ENCODE results near the gene PCDHGA11. TPM values are rescaled to one million over a fixed set of nuclear protein-coding genes. Genes with fewer than 3 reads are reported as not detected.

PCDHGA11 gene
- total RNA-seq, 1 experiment from 2014 or later = not detected

- no peaks in the 10 kb centered on the region for H3K36me3 ChIP-seq
- H3K4me3 ChIP-seq = no peak overlapping the region
- no peaks in the 10 kb centered on the region for H3K27me3 ChIP-seq
- no peak for DNase-seq
- H3K9me3 ChIP-seq = peaks cover 2% of the 10 kb centered on the region; the same call in 1 of the 2 replicates
These were observed 44.5 kb downstream of the PCDHGA11 start for GRCh38 chr5:141465351-141465750.

Other genes starting within 250 kb of the PCDHGA11 start
- 0.46 TPM in 1 of 2 replicates, not detected in the other for gene PCDHB7, start 248.4 kb upstream of the PCDHGA11 start, total RNA-seq (2014; rRNA removed; shearing (Covaris generic); ENCODE audit: low replicate concordance)
- not detected in 2 replicates for gene PCDHB8, start 243.3 kb upstream of the PCDHGA11 start, total RNA-seq (2014; rRNA removed; shearing (Covaris generic); ENCODE audit: low replicate concordance)
- 0.10 and 1.2 TPM in 2 replicates for gene PCDHB16, start 238.7 kb upstream of the PCDHGA11 start, total RNA-seq (2014; rRNA removed; shearing (Covaris generic); ENCODE audit: low replicate concordance)
- gene PCDHB9, start 233.9 kb upstream of the PCDHGA11 start, total RNA-seq (2014; rRNA removed; shearing (Covaris generic); ENCODE audit: low replicate concordance) = 1.9 TPM in 1 of 2 replicates, not detected in the other
- gene PCDHB10, start 228.7 kb upstream of the PCDHGA11 start, total RNA-seq (2014; rRNA removed; shearing (Covaris generic); ENCODE audit: low replicate concordance) = 0.10 TPM in 1 of 2 replicates, not detected in the other
- gene PCDHB11, start 221.4 kb upstream of the PCDHGA11 start, total RNA-seq (2014; rRNA removed; shearing (Covaris generic); ENCODE audit: low replicate concordance) = 1.0 TPM in 1 of 2 replicates, not detected in the other
- 0.16 TPM in 1 of 2 replicates, not detected in the other for gene PCDHB12, start 212.3 kb upstream of the PCDHGA11 start, total RNA-seq (2014; rRNA removed; shearing (Covaris generic); ENCODE audit: low replicate concordance)
- gene PCDHB13, start 207.1 kb upstream of the PCDHGA11 start, total RNA-seq (2014; rRNA removed; shearing (Covaris generic); ENCODE audit: low replicate concordance) = 0.40 TPM in 1 of 2 replicates, not detected in the other
- 0.74 and 3.8 TPM in 2 replicates for gene PCDHB14, start 197.7 kb upstream of the PCDHGA11 start, total RNA-seq (2014; rRNA removed; shearing (Covaris generic); ENCODE audit: low replicate concordance)
- 0.07 and 2.0 TPM in 2 replicates for gene PCDHB15, start 175.7 kb upstream of the PCDHGA11 start, total RNA-seq (2014; rRNA removed; shearing (Covaris generic); ENCODE audit: low replicate concordance)
- not detected in 2 replicates for gene SLC25A2, start 117.0 kb upstream of the PCDHGA11 start, total RNA-seq (2014; rRNA removed; shearing (Covaris generic); ENCODE audit: low replicate concordance)
- gene TAF7, start 100.3 kb upstream of the PCDHGA11 start, total RNA-seq (2014; rRNA removed; shearing (Covaris generic); ENCODE audit: low replicate concordance) = 183 and 217 TPM in 2 replicates
- 0.42 and 0.56 TPM in 2 replicates for gene PCDHGA1, start 90.5 kb upstream of the PCDHGA11 start, total RNA-seq (2014; rRNA removed; shearing (Covaris generic); ENCODE audit: low replicate concordance)
- not detected in 2 replicates for gene PCDHGA2, start 82.3 kb upstream of the PCDHGA11 start, total RNA-seq (2014; rRNA removed; shearing (Covaris generic); ENCODE audit: low replicate concordance)
- gene PCDHGA3, start 77.2 kb upstream of the PCDHGA11 start, total RNA-seq (2014; rRNA removed; shearing (Covaris generic); ENCODE audit: low replicate concordance) = not detected in 2 replicates
- 0.59 and 1.3 TPM in 2 replicates for gene PCDHGB1, start 71.0 kb upstream of the PCDHGA11 start, total RNA-seq (2014; rRNA removed; shearing (Covaris generic); ENCODE audit: low replicate concordance)
- 0.23 and 0.44 TPM in 2 replicates for gene PCDHGA4, start 66.0 kb upstream of the PCDHGA11 start, total RNA-seq (2014; rRNA removed; shearing (Covaris generic); ENCODE audit: low replicate concordance)
- gene PCDHGB2, start 61.1 kb upstream of the PCDHGA11 start, total RNA-seq (2014; rRNA removed; shearing (Covaris generic); ENCODE audit: low replicate concordance) = 1.6 and 2.5 TPM in 2 replicates
- gene PCDHGA5, start 56.9 kb upstream of the PCDHGA11 start, total RNA-seq (2014; rRNA removed; shearing (Covaris generic); ENCODE audit: low replicate concordance) = not detected in 2 replicates
- 0.81 TPM in 1 of 2 replicates, not detected in the other for gene PCDHGB3, start 50.8 kb upstream of the PCDHGA11 start, total RNA-seq (2014; rRNA removed; shearing (Covaris generic); ENCODE audit: low replicate concordance)
- gene PCDHGA6, start 47.2 kb upstream of the PCDHGA11 start, total RNA-seq (2014; rRNA removed; shearing (Covaris generic); ENCODE audit: low replicate concordance) = 0.20 and 2.3 TPM in 2 replicates
- gene PCDHGA7, start 38.3 kb upstream of the PCDHGA11 start, total RNA-seq (2014; rRNA removed; shearing (Covaris generic); ENCODE audit: low replicate concordance) = 0.07 and 0.67 TPM in 2 replicates
- gene PCDHGB4, start 33.4 kb upstream of the PCDHGA11 start, total RNA-seq (2014; rRNA removed; shearing (Covaris generic); ENCODE audit: low replicate concordance) = 0.17 and 0.26 TPM in 2 replicates
- 0.03 and 0.59 TPM in 2 replicates for gene PCDHGA8, start 28.4 kb upstream of the PCDHGA11 start, total RNA-seq (2014; rRNA removed; shearing (Covaris generic); ENCODE audit: low replicate concordance)
- 0.53 TPM in 1 of 2 replicates, not detected in the other for gene PCDHGB5, start 23.1 kb upstream of the PCDHGA11 start, total RNA-seq (2014; rRNA removed; shearing (Covaris generic); ENCODE audit: low replicate concordance)
- gene PCDHGA9, start 18.3 kb upstream of the PCDHGA11 start, total RNA-seq (2014; rRNA removed; shearing (Covaris generic); ENCODE audit: low replicate concordance) = not detected in 2 replicates
- gene PCDHGB6, start 13.0 kb upstream of the PCDHGA11 start, total RNA-seq (2014; rRNA removed; shearing (Covaris generic); ENCODE audit: low replicate concordance) = not detected in 2 replicates
- 1.0 and 1.2 TPM in 2 replicates for gene PCDHGA10, start 8.1 kb upstream of the PCDHGA11 start, total RNA-seq (2014; rRNA removed; shearing (Covaris generic); ENCODE audit: low replicate concordance)
- 0.10 TPM in 1 of 2 replicates, not detected in the other for gene PCDHGB7, start 3.4 kb upstream of the PCDHGA11 start, total RNA-seq (2014; rRNA removed; shearing (Covaris generic); ENCODE audit: low replicate concordance)
- not detected in 2 replicates for gene PCDHGA12, start 9.5 kb downstream of the PCDHGA11 start, total RNA-seq (2014; rRNA removed; shearing (Covaris generic); ENCODE audit: low replicate concordance)
- gene PCDHGC3, start 54.9 kb downstream of the PCDHGA11 start, total RNA-seq (2014; rRNA removed; shearing (Covaris generic); ENCODE audit: low replicate concordance) = 42.3 and 49.8 TPM in 2 replicates
- not detected in 2 replicates for gene PCDHGC4, start 64.0 kb downstream of the PCDHGA11 start, total RNA-seq (2014; rRNA removed; shearing (Covaris generic); ENCODE audit: low replicate concordance)
- 0.46 TPM in 1 of 2 replicates, not detected in the other for gene PCDHGC5, start 68.0 kb downstream of the PCDHGA11 start, total RNA-seq (2014; rRNA removed; shearing (Covaris generic); ENCODE audit: low replicate concordance)
- gene DIAPH1, start 197.9 kb downstream of the PCDHGA11 start, total RNA-seq (2014; rRNA removed; shearing (Covaris generic); ENCODE audit: low replicate concordance) = 28.4 and 43.9 TPM in 2 replicates
- 122 and 169 TPM in 2 replicates for gene HDAC3, start 215.8 kb downstream of the PCDHGA11 start, total RNA-seq (2014; rRNA removed; shearing (Covaris generic); ENCODE audit: low replicate concordance)
- 13.2 and 15.1 TPM in 2 replicates for gene RELL2, start 215.9 kb downstream of the PCDHGA11 start, total RNA-seq (2014; rRNA removed; shearing (Covaris generic); ENCODE audit: low replicate concordance)
- gene FCHSD1, start 230.4 kb downstream of the PCDHGA11 start, total RNA-seq (2014; rRNA removed; shearing (Covaris generic); ENCODE audit: low replicate concordance) = 3.4 and 5.8 TPM in 2 replicates